Epidermal melanocyte (primary cell): ENCODE data around the gene ADARB1.

Experiments used
- DNase-seq: peaks from one replicate; pipeline ENCODE4 v3.0.0; 2011; ENCODE audit warnings: low spot score; ENCODE audit not compliant: insufficient read length

ADARB1 gene

GRCh38 chr21:45196620-45197019, 122.2 kb downstream of the ADARB1 start:
- DNase-seq = no peak

DNA sequence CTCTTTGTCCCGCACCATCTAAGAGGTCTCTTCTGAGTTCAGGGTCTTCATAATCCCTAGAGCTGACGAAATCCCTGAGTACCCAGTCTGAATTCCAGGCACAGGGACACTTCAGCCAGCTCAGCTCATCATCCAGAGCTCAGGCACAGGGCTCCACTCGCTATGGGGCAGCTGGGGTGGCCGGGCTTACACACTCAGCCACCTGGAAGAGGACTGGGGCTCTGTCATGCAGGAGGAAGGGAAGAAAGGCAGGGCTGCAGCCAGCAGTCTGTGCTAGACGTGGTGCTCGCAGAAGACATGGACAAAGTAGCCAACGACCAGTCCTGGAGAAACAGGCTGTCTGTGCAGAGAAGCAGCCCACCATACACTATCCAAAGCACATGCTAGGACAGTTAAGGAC, 124.8 kb downstream of the ADARB1 start:
- DNase-seq = no peak

DNA sequence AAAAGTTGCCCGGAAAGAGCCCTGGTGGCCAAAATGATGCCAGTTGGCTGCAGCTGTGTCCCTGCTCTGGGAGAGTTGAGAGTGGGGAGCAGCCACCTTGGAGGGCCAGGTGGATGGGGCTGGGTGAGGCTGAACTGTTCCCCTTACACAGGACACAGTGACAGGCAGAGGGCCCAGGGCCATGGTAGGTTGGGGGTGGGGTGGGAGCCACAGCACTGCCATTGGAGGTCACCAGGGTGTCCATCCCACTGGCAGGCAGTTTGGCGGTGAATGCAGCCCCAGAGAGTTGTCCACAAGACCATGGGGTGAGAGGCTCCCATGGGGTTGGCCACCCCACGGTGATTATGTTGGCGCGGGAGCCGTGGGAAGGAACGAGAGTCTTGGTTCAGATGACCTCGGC, 125.7 kb downstream of the ADARB1 start:
- DNase-seq = no peak

GRCh38 chr21:45200581-45201296, 126.4 kb downstream of the ADARB1 start:
- DNase-seq = no peak

GRCh38 chr21:45202344-45202743, 128.0 kb downstream of the ADARB1 start:
- DNase-seq = no peak

DNA sequence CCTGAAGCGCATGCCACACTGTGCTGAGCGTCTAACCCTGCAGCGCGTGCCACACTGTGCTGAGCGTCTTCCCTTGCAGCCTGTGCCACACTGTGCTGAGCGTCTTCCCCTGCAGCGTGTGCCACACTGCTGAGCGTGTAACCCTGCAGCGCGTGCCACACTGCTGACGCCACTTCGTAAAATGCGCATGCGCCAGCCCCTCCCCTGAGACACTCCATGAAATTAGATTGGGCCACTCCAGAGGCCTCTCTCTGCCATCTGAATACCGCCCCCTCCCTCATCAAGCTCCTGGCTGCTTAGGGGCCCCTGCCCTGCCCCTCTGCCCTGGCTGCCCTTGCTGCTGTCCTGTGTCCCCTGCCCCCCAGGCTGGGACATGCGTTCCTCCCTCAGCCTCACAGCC, 128.5 kb downstream of the ADARB1 start:
- DNase-seq = no peak

DNA sequence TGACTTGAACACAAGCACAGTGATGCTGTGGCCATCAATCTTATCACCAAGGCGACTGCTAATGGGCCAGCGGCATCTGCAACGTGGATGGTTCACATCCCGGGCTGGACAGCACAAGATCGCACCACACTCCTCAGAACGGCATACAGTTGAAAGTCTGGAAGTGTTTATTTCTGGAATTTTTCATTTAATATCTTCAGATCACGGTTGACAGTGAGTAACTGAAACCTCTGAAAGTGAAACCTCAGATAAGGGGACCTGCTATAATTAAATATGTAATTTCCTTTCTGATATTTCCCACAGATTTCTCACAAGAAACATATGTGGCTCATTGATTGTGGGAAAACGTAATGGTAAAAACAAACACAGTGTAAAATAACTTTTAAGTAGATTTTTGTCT, 129.6 kb downstream of the ADARB1 start:
- DNase-seq = no peak

GRCh38 chr21:45204395-45204794, 130.0 kb downstream of the ADARB1 start:
- DNase-seq = no peak

DNA sequence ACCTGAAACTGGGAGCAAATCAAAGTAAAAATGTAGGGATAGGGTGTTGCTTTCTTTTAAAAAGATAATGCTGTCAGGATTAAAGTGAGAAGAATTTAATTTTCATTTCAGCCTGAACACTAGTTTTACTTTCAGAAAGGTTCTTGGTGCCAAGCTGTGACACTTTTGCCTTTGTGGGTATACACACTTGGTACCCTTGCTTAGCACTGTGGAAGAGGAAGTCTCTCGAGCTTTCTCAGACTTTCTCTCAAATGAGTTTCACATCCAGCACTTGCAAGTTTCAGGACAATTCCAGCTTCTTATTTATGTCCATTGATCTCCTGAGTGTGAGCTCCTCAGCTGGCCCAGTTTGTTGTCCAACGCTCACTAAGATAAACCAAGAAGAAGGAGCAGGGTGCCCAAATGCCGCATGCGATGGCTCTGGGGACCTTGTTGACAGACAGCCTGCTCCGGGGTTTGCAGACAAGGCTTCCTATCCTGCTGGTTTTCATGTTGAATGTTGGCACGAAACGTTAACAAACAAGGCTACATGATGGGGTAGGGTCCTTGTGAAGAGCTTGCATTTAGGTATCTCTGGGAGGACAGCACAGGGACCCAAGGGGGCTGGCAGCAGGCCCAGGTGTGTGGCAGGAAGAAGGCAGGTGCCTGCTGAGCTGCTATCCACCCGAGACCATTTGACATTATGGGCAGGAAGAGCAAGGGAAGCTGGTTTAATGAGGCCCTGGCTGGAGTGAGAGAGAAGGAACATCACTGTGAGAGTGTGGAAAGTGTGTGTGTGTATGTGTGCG, 133.7 kb downstream of the ADARB1 start:
- DNase-seq = no peak

DNA sequence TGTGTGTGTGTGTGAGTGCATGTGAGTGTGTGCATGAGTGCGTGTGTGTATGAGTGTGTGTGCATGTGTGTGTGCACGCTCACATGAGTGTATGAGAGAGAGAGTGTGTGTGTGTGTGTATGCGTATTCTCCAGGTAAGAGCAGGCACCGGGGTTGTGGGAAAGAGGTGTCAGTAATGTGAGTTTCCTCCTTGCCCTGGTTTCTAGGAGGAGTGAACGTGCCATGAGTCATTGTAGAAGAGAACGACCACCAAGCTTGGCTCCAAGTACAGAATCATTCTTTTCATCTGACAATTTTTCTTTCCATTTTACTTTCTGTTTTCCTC, 134.2 kb downstream of the ADARB1 start:
- DNase-seq = no peak

GRCh38 chr21:45209046-45209445, 134.7 kb downstream of the ADARB1 start:
- DNase-seq = no peak

DNA sequence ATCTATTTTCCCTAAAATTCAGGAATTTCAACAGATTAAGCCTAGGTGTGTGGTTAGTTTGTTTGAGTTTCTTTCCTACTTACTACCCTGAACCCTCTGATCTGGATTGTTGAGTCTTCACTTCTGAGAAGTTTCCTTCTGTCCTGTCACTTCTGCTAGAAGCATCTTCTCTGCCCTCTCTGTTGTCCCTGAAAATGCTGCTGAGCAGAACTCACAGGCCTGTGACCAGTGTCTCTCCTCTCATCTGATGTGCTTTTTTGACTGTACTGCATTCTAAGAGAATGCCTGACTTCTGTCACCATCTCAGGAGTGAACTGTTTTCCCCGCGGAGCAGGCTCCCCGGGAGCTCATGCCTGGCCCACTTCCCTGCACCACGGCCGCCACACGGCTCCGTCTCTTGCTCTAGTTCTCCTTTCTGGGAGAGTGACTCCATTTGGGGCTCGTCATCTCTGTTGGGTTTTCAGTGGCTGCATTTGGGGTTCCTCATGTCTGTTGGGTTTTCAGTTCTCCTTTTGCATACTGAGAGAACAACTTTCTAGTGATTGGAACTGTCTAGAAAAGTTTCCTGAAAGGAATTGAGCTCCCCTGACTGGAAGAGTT, 135.4 kb downstream of the ADARB1 start:
- no peak for DNase-seq

DNA sequence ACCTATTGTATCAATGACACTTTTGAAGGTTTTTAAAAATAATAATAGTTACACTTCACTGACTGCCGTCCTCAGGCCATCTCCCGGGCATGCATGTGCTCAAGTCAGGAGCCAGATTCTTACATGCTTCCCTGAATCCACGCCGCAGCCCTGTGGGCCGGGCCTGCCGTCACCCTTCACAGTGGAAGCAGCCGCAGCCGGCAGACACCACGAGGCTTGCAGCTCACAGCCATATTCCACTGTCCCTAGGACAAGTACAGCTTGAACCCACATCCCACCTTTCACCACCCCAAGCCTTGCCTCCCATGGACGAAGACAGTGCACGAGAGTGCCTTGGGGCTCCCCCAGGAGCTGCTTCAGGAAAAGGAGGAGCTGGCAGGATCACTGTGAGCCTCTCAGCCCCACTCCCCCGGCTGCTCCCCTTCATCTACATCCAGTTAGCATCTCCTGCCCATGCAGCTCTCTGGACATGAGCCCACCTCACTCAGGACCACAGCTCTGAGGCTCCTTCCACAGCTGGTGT, 136.1 kb downstream of the ADARB1 start:
- no peak for DNase-seq

DNA sequence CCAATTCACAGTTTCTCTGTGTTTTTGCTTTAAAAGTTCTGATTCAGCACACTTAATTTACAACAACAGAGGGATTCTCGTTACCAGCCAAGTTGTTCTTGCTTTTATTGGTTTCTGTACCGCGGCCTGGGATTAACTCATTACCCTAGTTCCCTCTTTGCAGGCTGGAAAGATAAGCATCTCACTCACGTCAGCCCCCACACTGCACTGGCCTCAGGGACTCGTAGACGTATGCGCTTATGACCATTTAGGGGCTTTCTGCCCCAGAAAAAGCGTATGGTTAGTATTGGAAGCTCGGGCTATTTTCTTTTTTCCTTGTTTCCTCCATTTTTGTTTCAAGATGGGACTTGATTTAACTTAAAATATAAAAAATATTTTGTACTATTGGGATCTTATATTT, 137.3 kb downstream of the ADARB1 start:
- no peak for DNase-seq

DNA sequence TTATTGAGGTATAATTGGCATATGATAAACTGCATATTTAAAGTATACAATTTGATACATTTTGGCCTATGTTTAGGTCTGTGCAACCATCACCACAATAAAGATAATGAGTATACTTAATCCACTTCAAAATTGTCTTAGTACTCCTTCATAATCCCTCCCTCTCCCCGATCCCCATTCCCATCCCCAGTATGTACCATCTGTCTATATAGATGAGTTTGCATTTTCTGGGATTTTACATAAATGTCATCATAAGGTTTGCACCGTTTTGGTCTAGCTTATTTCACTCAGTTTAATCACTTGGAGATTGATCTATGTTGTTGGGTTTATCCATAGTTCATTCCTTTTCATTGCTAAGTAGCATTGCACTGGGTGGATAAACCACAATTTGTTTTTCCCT, 139.0 kb downstream of the ADARB1 start:
- DNase-seq = no peak

DNA sequence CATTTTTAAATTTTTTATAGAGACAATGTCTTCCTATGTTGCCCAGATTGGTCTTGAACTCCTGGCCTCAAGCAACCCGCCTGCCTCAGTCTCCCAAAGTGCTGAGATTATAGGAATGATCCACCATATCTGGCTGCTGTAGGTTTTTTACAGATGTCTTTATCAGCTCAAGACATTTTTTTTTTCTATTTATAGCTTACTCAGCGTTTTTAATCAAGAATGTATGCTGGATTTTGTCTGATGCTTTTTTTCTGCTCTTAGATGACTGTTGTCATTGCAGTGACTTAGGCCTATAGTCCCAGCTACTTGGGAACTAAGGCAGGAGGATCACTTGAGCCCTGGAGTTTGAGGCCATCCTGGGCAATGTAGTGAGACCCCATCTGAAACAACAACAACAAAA, 140.8 kb downstream of the ADARB1 start:
- no peak for DNase-seq

GRCh38 chr21:45217010-45217409, 142.6 kb downstream of the ADARB1 start:
- DNase-seq = no peak

- DNase-seq = no peak
Measured at GRCh38 chr21:45219517-45219916, 145.1 kb downstream of the ADARB1 start.

DNA sequence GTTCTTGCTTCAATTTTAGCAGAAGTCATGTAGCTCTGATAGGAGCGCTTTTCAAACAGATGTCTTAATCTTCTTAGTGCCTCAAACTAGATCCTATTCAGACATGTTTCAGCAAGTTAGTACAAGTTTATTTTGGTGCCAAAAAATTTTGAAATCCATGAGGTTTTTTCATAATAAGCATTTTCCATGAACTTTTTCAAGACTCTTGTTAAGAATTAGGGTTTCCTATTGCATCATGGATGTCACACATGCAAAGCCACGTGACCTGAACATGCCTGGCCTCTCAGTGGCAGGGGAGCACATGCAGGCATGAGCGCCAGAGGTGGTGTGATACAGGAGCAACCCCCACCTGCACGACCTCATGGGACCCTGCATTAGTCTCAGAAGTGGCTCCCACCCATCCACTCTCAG, 145.7 kb downstream of the ADARB1 start:
- no peak for DNase-seq

- DNase-seq = no peak
Measured at GRCh38 chr21:45220714-45221490, 146.5 kb downstream of the ADARB1 start.

- no peak for DNase-seq
Measured at GRCh38 chr21:45222001-45222400, 147.6 kb downstream of the ADARB1 start.
